Smooth muscle cell (in vitro differentiated cells): ENCODE results near the gene MRPL36. TPM values are rescaled to one million over a fixed set of nuclear protein-coding genes. Genes with fewer than 3 reads are reported as not detected.

Source experiments
- DNase-seq: peaks from one replicate; lab custom pipeline; 2025; ENCODE audit not compliant: unreplicated experiment; lab: John Stamatoyannopoulos, UW
- H2AFZ ChIP-seq: fragments of 200-600 bp; sonication (generic); 2 replicates; pipeline ENCODE4 v1.6.0; 2016; ENCODE audit warnings: antibody characterized with exemption, low read depth, mild to moderate bottlenecking
- H3F3A ChIP-seq: fragments of 200-600 bp; sonication (generic); 2 replicates; pipeline ENCODE4 v1.6.0; 2017; ENCODE audit warnings: antibody characterized with exemption, low read depth
- H3K27ac ChIP-seq: fragments of 200-600 bp; sonication (generic); 2 replicates; pipeline ENCODE4 v1.5.1; 2016; ENCODE audit warnings: low read depth, mild to moderate bottlenecking
- H3K27me3 ChIP-seq: fragments of 200-600 bp; sonication (generic); 2 replicates; pipeline ENCODE4 v1.6.1; 2016; ENCODE audit warnings: low read depth, mild to moderate bottlenecking
- H3K36me3 ChIP-seq: fragments of 200-600 bp; sonication (generic); 2 replicates; pipeline ENCODE4 v1.5.1; 2016; ENCODE audit warnings: low read depth
- H3K4me1 ChIP-seq: fragments of 200-600 bp; sonication (generic); 2 replicates; pipeline ENCODE4 v1.5.1; 2016; ENCODE audit warnings: low read depth
- H3K4me2 ChIP-seq: fragments of 200-600 bp; sonication (generic); 2 replicates; pipeline ENCODE4 v1.6.0; 2016; ENCODE audit warnings: mild to moderate bottlenecking
- H3K4me3 ChIP-seq: fragments of 200-600 bp; sonication (generic); 2 replicates; pipeline ENCODE4 v1.5.1; 2016; ENCODE audit warnings: mild to moderate bottlenecking
- H3K79me2 ChIP-seq: fragments of 200-600 bp; sonication (generic); 2 replicates; pipeline ENCODE4 v1.6.0; 2016; ENCODE audit warnings: low read depth, mild to moderate bottlenecking
- H3K9ac ChIP-seq: fragments of 200-600 bp; sonication (generic); 2 replicates; pipeline ENCODE4 v1.6.0; 2016; ENCODE audit warnings: low read depth
- H3K9me3 ChIP-seq: fragments of 200-600 bp; sonication (generic); replicated peaks from 2 replicates; pipeline ENCODE4 v1.5.1; 2016; ENCODE audit warnings: low read depth
- H4K20me1 ChIP-seq: fragments of 200-600 bp; sonication (generic); 2 replicates; pipeline ENCODE4 v1.6.0; 2016; ENCODE audit warnings: low read depth
- WGBS: methylation state at CpG from one replicate; pipeline ENCODE4 v1.1.7; 2016; ENCODE audit warnings: low lambda C conversion rate; 5-methylcytosine and 5-hydroxymethylcytosine counted together
- polyA plus RNA-seq: library from polyadenylated mRNA; unstranded; fragments of >200 nt; fragmentation: Nextera tagmentation; extraction: Ambion mirVana; gene quantifications from 2 replicates; pipeline ENCODE4 v1.2.1, GENCODE V29; 2016
- total RNA-seq: library from RNA; depleted of rRNA; stranded (reverse); fragments of >200 nt; gene quantifications from 2 replicates; pipeline ENCODE4 v1.2.3, GENCODE V29; 2014
- TF ChIP-seq, protein P1 (sequence below): fragments of 200-600 bp; sonication (generic); IDR thresholded peaks from 2 replicates; pipeline ENCODE4 v1.5.1; 2017; ENCODE audit warnings: borderline replicate concordance, mild to moderate bottlenecking, antibody characterized with exemption; ENCODE audit not compliant: insufficient read depth, poor library complexity, severe bottlenecking

Gene MRPL36
- total and polyA plus RNA-seq, 2 experiments from 2014 or later, result 42.9 to 110 TPM

DNA sequence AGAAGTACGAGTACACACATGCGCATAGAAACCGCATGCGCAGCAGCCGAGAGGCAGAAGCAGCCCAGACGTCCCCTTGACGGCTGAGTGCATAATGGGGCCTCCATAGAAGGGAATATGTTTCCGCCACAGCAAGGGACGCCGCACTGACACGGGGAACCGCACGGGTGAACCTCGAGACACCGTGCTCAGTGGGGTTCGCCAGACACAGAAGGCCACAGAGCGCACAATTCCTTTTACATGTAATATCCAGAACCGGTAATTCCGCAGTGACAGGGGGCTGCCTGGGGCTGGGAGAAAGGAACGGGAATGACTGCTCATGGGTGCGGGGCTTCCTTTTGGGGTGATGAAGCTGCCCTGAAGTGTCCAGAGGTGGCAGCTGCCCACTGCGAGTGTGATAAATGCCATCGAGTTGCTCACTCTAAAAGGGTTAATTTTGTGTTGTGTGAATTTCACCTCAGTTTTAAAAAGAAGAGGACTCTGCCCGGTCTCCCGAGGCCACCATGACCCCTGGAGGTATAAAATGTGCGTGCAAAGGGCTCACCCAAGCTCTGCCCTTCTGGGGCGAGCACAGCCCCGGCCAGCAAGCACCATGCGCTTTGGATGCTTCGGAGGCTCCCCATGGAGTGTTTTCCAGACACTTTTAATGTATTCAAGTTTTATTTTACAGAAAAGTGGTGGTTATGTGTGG is 29.7 kb downstream of the MRPL36 start:
- no peak for DNase-seq
- Histone ChIP-seq H3K4me1 (no peaks in the 10 kb centered on the region), H3K4me2 (no peak overlapping the region), H4K20me1 (no peaks in the 10 kb centered on the region), H3K9me3 (no peaks in the 10 kb centered on the region), H3F3A (no peaks in the 10 kb centered on the region), H2AFZ (no peak overlapping the region), H3K27me3 (no peaks in the 10 kb centered on the region), H3K27ac (no peak overlapping the region), H3K9ac (no peak overlapping the region), H3K4me3 (no peak overlapping the region), H3K79me2 (no peaks in the 10 kb centered on the region), H3K36me3 (no peaks in the 10 kb centered on the region)
- WGBS, result 95% methylated on average over 30 of the region's 30 CpGs
- TF ChIP-seq, protein P1, sequence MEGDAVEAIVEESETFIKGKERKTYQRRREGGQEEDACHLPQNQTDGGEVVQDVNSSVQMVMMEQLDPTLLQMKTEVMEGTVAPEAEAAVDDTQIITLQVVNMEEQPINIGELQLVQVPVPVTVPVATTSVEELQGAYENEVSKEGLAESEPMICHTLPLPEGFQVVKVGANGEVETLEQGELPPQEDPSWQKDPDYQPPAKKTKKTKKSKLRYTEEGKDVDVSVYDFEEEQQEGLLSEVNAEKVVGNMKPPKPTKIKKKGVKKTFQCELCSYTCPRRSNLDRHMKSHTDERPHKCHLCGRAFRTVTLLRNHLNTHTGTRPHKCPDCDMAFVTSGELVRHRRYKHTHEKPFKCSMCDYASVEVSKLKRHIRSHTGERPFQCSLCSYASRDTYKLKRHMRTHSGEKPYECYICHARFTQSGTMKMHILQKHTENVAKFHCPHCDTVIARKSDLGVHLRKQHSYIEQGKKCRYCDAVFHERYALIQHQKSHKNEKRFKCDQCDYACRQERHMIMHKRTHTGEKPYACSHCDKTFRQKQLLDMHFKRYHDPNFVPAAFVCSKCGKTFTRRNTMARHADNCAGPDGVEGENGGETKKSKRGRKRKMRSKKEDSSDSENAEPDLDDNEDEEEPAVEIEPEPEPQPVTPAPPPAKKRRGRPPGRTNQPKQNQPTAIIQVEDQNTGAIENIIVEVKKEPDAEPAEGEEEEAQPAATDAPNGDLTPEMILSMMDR, result no peak

DNA sequence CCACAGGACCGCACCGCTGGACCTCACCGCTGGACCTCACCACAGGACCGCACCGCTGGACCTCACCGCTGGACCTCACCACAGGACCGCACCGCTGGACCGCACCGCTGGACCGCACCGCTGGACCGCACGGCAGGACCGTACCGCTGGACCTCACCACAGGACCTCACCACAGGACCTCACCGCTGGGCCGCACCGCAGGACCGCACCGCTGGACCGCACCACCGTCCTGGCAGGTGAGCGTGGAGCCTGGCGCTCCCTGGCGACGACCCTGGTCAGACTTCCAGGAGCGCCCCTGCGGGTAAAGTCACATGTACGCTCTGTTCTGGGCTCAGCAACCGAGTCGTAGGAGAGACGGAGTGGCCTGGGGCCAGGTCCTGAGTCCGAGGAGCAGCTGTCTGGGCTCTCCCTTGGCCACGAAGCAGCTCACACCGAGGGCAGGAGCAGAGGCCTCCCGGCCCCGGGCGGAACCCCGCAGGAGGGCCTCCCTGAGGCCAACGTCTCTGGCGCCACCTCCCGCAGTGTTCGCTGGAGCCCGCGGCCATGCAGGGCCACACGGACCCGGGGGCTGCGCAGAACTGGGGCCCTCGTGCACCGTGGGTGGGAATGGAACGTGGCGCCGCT is 30.5 kb downstream of the MRPL36 start:
- TF ChIP-seq, protein P1, result no peak
- no peaks in the 10 kb centered on the region for H3K79me2 ChIP-seq
- DNase-seq, result no peak
- no peak overlapping the region for H3K9ac ChIP-seq
- no peaks in the 10 kb centered on the region for H3K4me1 ChIP-seq
- no peaks in the 10 kb centered on the region for H3K27me3 ChIP-seq
- no peak overlapping the region for H3K27ac ChIP-seq
- H3K36me3 ChIP-seq, result no peaks in the 10 kb centered on the region
- H4K20me1 ChIP-seq, result no peaks in the 10 kb centered on the region
- no peaks in the 10 kb centered on the region for H3F3A ChIP-seq
- no peaks in the 10 kb centered on the region for H3K9me3 ChIP-seq
- no peak overlapping the region for H3K4me3 ChIP-seq
- 95% methylated on average over 37 of the region's 54 CpGs for WGBS
- H2AFZ ChIP-seq, result no peak overlapping the region
- no peak overlapping the region for H3K4me2 ChIP-seq

DNA sequence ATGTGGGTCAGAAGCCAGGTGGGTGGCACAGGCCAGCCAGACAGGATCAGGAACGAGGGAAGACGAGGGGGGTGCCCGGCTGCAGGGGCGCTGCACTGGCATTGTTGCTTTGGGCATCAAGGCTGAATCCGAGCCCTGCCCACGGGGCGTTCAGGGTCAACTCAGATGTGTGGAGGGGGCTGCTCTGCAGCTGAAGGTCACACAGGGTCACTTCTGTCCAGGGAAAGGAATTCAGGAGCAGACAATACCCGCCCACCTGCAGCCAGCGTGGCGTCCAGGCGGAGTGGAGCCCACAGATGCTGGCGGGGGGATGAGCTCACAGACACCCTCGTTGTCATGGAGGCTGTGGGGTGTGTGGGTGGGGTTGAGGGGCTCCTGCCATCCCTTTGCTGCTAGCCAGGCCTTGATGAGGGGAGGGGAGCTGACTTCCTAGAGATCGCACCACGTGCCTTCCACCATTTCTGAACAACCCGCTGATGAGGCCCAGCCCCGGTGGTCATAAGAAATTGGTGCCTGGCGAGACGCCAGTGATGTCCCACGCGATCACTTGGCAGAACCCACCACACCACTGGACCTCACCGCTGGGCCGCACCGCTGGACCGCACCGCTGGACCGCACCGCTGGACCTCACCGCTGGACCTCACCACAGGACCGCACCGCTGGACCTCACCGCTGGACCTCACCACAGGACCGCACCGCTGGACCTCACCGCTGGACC is 31.2 kb downstream of the MRPL36 start:
- no peak for DNase-seq
- H3K4me1 ChIP-seq, result no peaks in the 10 kb centered on the region
- TF ChIP-seq, protein P1, result no peak
- H3K4me3 ChIP-seq, result no peak overlapping the region
- no peaks in the 10 kb centered on the region for H4K20me1 ChIP-seq
- H3K27ac ChIP-seq, result no peak overlapping the region
- H3K9ac ChIP-seq, result no peak overlapping the region
- H3K36me3 ChIP-seq, result no peaks in the 10 kb centered on the region
- no peaks in the 10 kb centered on the region for H3K27me3 ChIP-seq
- no peak overlapping the region for H2AFZ ChIP-seq
- H3K9me3 ChIP-seq, result no peaks in the 10 kb centered on the region
- WGBS, result 95% methylated on average over 21 of the region's 35 CpGs
- no peaks in the 10 kb centered on the region for H3F3A ChIP-seq
- H3K79me2 ChIP-seq, result no peaks in the 10 kb centered on the region
- H3K4me2 ChIP-seq, result no peak overlapping the region
